ENCODE measurements around the gene PPA2.

PPA2 gene

DNA sequence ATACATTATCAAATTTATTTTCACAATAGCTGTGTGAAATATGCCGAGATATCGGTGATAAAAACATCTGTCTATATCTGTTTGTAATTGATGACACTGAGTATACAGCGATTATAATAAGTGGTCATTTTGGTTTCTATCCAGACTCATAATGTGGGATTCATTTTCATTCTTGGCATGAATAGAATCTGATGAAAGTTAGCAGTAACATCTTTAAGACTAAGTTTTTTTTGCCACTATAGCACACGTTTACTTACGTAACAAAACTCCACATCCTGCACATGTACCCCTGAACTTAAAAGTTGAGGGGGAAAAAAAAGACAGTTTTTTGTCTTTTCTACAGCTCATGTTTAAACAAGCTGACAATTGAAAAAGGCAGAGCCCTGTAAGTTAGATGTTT, 86.4 kb downstream of the PPA2 start:
- Histone ChIP-seq H3K36me3 (peaks cover 24% of the 10 kb centered on the region), H3K27me3 (no peaks in the 10 kb centered on the region), H3K27ac (no peak overlapping the region), H3K4me3 (ENCODE audit: low read depth in 1 of 2, low read length in 1 of 2) (no peak overlapping the region), H3K9me3 (no peaks in the 10 kb centered on the region), H3K4me1 (ENCODE audit: control insufficient read depth in 1 of 2, insufficient read depth in 1 of 2, low read depth in 1 of 2, low read length in 1 of 2) (no peaks in the 10 kb centered on the region)
- TF ChIP-seq, protein P1, sequence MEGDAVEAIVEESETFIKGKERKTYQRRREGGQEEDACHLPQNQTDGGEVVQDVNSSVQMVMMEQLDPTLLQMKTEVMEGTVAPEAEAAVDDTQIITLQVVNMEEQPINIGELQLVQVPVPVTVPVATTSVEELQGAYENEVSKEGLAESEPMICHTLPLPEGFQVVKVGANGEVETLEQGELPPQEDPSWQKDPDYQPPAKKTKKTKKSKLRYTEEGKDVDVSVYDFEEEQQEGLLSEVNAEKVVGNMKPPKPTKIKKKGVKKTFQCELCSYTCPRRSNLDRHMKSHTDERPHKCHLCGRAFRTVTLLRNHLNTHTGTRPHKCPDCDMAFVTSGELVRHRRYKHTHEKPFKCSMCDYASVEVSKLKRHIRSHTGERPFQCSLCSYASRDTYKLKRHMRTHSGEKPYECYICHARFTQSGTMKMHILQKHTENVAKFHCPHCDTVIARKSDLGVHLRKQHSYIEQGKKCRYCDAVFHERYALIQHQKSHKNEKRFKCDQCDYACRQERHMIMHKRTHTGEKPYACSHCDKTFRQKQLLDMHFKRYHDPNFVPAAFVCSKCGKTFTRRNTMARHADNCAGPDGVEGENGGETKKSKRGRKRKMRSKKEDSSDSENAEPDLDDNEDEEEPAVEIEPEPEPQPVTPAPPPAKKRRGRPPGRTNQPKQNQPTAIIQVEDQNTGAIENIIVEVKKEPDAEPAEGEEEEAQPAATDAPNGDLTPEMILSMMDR (IDR thresholded peaks at IDR 0.05): no peak

DNA sequence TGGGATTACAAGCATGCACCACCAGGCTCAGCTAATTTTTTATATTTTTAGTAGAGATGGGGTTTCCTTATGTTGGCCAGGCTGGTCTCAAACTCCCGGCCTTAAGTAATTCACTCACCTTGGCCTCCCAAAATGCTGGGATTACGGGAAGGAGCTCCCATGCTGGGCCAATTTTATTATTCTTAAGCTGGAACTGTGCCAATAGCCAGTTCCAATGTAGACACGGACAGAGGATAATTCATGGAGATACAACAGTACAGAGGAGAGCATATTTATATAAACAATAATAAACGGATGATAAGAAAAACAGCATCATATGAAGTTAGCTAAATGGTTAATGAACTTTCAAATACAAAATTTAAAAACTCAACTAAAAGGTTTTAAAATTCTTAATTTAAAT, 87.8 kb downstream of the PPA2 start:
- Histone ChIP-seq H3K27ac (no peak overlapping the region), H3K4me1 (ENCODE audit: control insufficient read depth in 1 of 2, insufficient read depth in 1 of 2, low read depth in 1 of 2, low read length in 1 of 2) (no peaks in the 10 kb centered on the region), H3K36me3 (peaks cover 26% of the 10 kb centered on the region), H3K4me3 (ENCODE audit: low read depth in 1 of 2, low read length in 1 of 2) (no peak overlapping the region), H3K9me3 (no peaks in the 10 kb centered on the region), H3K27me3 (no peaks in the 10 kb centered on the region)
- TF ChIP-seq, protein P1 (IDR thresholded peaks at IDR 0.05): no peak

DNA sequence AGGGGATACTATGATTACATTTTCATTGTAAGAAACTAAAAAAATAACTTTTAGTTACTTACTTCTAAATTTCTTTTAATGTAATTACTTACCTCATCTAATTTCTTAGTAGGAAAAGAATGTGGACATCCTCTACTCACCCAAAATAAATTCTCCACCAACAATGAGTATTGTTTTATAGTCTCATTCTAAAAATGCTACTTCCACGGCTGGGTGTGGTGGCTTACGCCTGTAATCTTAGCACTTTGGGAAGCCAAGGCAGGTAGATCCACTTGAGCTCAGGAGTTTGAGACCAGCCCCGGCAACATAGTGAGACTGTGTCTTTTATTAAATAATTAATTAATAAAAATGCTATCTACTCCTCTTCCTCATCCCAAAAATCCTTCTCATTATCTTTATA, 99.8 kb downstream of the PPA2 start:
- Histone ChIP-seq H3K4me1 (ENCODE audit: control insufficient read depth in 1 of 2, insufficient read depth in 1 of 2, low read depth in 1 of 2, low read length in 1 of 2) (no peaks in the 10 kb centered on the region), H3K9me3 (no peaks in the 10 kb centered on the region), H3K4me3 (ENCODE audit: low read depth in 1 of 2, low read length in 1 of 2) (no peak overlapping the region), H3K36me3 (peaks cover 27% of the 10 kb centered on the region), H3K27me3 (no peaks in the 10 kb centered on the region), H3K27ac (no peak overlapping the region)
- TF ChIP-seq, protein P1 (IDR thresholded peaks at IDR 0.05): no peak

DNA sequence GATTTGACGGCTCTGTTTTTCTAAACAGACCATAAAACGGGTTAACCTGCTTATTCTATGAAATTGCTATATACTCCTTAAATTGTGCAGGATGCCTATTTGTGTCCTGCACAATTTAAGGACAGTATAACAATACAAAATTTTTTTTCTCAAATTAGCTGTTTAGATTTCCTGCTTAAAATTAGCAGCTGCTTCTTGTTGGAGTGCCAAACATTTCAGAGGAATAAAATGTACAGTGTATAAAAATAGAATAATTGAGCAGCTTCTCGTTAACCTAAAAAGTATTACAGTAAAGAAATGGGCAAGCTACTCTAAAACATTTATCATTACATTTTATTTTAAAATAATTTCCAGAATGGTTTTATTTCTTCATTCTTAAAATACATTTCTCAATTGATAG, 100.5 kb downstream of the PPA2 start:
- H3K36me3 ChIP-seq: peaks cover 27% of the 10 kb centered on the region
- H3K27ac ChIP-seq: no peak overlapping the region
- H3K4me1 ChIP-seq (ENCODE audit: control insufficient read depth in 1 of 2, insufficient read depth in 1 of 2, low read depth in 1 of 2, low read length in 1 of 2): no peaks in the 10 kb centered on the region
- no peak overlapping the region for H3K4me3 ChIP-seq (ENCODE audit: low read depth in 1 of 2, low read length in 1 of 2)
- H3K27me3 ChIP-seq: no peaks in the 10 kb centered on the region
- H3K9me3 ChIP-seq: no peaks in the 10 kb centered on the region
- TF ChIP-seq, protein P1 (IDR thresholded peaks at IDR 0.05): no peak

DNA sequence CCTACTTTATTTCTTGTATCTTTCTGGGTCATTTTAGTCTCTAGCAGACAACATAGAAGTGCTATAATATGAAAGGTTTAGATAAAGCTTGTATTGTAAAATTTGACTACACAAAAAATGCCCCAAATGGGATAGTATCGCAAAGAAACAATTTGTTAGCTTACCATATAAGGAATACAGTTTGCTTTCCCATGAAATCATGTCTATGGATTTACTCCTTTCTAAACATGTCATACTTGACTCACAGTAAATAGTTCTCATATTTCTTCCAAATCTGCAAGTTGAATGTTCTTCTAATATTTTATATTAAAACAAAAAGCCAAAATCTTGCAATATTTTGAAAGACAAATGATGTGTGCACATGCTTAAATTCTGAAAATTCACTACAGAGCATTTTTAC, 103.9 kb downstream of the PPA2 start:
- TF ChIP-seq, protein P1 (IDR thresholded peaks at IDR 0.05): no peak
- H3K9me3 ChIP-seq: no peaks in the 10 kb centered on the region
- no peak overlapping the region for H3K27ac ChIP-seq

DNA sequence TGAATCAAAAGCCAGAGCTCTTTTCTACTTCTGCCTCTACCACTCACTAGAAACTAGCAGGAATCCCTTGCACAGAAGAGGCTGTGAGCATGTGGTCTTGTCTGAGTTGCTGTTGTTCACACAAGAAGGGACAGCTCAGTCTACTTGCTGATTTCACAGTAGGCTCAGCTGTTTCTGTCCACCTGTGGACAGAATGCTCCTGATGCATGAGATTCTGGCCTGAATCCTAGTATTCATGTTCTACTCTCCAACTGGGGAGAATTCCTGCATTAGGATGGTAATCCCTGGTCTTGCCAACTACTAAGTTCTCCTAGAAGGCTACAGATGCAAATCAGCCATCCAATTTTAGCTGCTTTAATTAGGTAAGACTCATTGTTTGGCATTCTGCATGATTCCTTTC, 112.8 kb downstream of the PPA2 start:
- TF ChIP-seq, protein P1 (IDR thresholded peaks at IDR 0.05): no peak
- Histone ChIP-seq H3K27ac (no peak overlapping the region), H3K9me3 (no peaks in the 10 kb centered on the region), H3K36me3 (no peaks in the 10 kb centered on the region), H3K4me1 (ENCODE audit: control insufficient read depth in 1 of 2, insufficient read depth in 1 of 2, low read depth in 1 of 2, low read length in 1 of 2) (no peaks in the 10 kb centered on the region), H3K27me3 (no peaks in the 10 kb centered on the region), H3K4me3 (ENCODE audit: low read depth in 1 of 2, low read length in 1 of 2) (no peak overlapping the region)

More for the DNA sequence above, 103.9 kb downstream of the PPA2 start:
- no peaks in the 10 kb centered on the region for H3K4me1 ChIP-seq (ENCODE audit: control insufficient read depth in 1 of 2, insufficient read depth in 1 of 2, low read depth in 1 of 2, low read length in 1 of 2)
- peaks cover 22% of the 10 kb centered on the region for H3K36me3 ChIP-seq
- H3K27me3 ChIP-seq: no peaks in the 10 kb centered on the region
- H3K4me3 ChIP-seq (ENCODE audit: low read depth in 1 of 2, low read length in 1 of 2): no peak overlapping the region

Data from neutrophil (primary cell).